GM12878 (cell line): ENCODE results near the gene TEKT2. TPM values are rescaled to one million over a fixed set of nuclear protein-coding genes. Genes with fewer than 3 reads are reported as not detected.

Experiments used
- ATAC-seq: fragments of 200-7000 bp; cut with Tn5 transposase; 3 replicates; pipeline ENCODE4 v1.9.1; 2020; ENCODE audit warnings: mild to moderate bottlenecking, moderate library complexity
- BruUV-seq: library from RNA; stranded (reverse); fragments of 400-500 nt; replicated peaks from 2 replicates; lab custom pipeline; 2021; lab: Mats Ljungman, UMichigan
- CTCF ChIA-PET: fragments of 300-600 bp; sonication (Branson Sonifier 250); formaldehyde crosslinking; extraction: SDS; loops from one replicate; lab custom pipeline; 2021; ENCODE audit warnings: inconsistent platforms; lab: Yijun Ruan, JAX
- POLR2A ChIA-PET: fragments of 350-600 bp; formaldehyde crosslinking; extraction: SDS; loops from one replicate; lab custom pipeline; 2021; ENCODE audit warnings: inconsistent platforms; lab: Charles Lee
- RAD21 ChIA-PET: fragments of 300-600 bp; sonication (Branson Sonifier 250); formaldehyde crosslinking; loops from one replicate; lab custom pipeline; 2023; ENCODE audit warnings: antibody characterized with exemption; ENCODE audit not compliant: unreplicated experiment; lab: Charles Lee
- SMC1A ChIA-PET: fragments of 300-600 bp; sonication (Branson Sonifier 250); formaldehyde crosslinking; loops from one replicate; lab custom pipeline; 2023; ENCODE audit not compliant: unreplicated experiment, uncharacterized antibody; lab: Charles Lee
- DNase-seq: peaks from one replicate; pipeline ENCODE4 v3.0.0-alpha.2; 2011; ENCODE audit warnings: low read depth, low spot score
- FAIRE-seq: peaks from 3 replicates; lab custom pipeline; 2011; peaks lifted over from hg19 to GRCh38; lab: Jason Lieb, UNC
- H2AFZ ChIP-seq: 2 replicates; pipeline ENCODE4 v1.6.0; 2011; ENCODE audit warnings: low read depth, low read length, control low read depth; ENCODE audit not compliant: control insufficient read depth
- H3K27ac ChIP-seq: 2 replicates; pipeline ENCODE4 v1.5.1; 2011; ENCODE audit warnings: control low read depth; ENCODE audit not compliant: control insufficient read depth, insufficient read depth
- H3K27me3 ChIP-seq, 2 experiments: replicated peaks in 1 of 2; 2 replicates each; pipeline versions ENCODE4 v1.6.0 to v1.6.1; 2011; ENCODE audit warnings: low read length in 1 of 2; ENCODE audit not compliant: control insufficient read depth in 2 of 2, insufficient read depth in 2 of 2
- H3K36me3 ChIP-seq, 2 experiments: 2 replicates each; pipeline ENCODE4 v1.5.1; 2011; ENCODE audit warnings: low read length in 1 of 2; ENCODE audit not compliant: control insufficient read depth in 2 of 2, insufficient read depth in 2 of 2
- H3K4me1 ChIP-seq: 2 replicates; pipeline ENCODE4 v1.6.1; 2011; ENCODE audit warnings: mild to moderate bottlenecking, low read length, moderate library complexity, mixed read lengths; ENCODE audit not compliant: control insufficient read depth, insufficient read depth
- H3K4me2 ChIP-seq: 2 replicates; pipeline ENCODE4 v1.6.0; 2011; ENCODE audit warnings: control low read depth; ENCODE audit not compliant: control insufficient read depth, insufficient read depth
- H3K4me3 ChIP-seq: fragments of 200-600 bp; sonication (generic); 2 replicates; pipeline ENCODE4 v1.5.1; 2016
- H3K79me2 ChIP-seq: 2 replicates; pipeline ENCODE4 v1.6.0; 2011; ENCODE audit warnings: low read length; ENCODE audit not compliant: control insufficient read depth, insufficient read depth
- H3K9ac ChIP-seq: 2 replicates; pipeline ENCODE4 v1.8.0; 2011; ENCODE audit warnings: low read length, control low read depth, mixed read lengths; ENCODE audit not compliant: control insufficient read depth, insufficient read depth
- H3K9me3 ChIP-seq: replicated peaks from 3 replicates; pipeline ENCODE4 v1.5.1; 2011; ENCODE audit warnings: mild to moderate bottlenecking, low read length; ENCODE audit not compliant: control insufficient read depth, insufficient read depth
- H4K20me1 ChIP-seq: 2 replicates; pipeline ENCODE4 v1.6.0; 2011; ENCODE audit not compliant: control insufficient read depth, insufficient read depth
- ASH2L ChIP-seq: fragments of 300-600, 200-600 bp; sonication (generic); IDR thresholded peaks from 2 replicates; pipeline ENCODE4 v1.6.1; 2017; ENCODE audit warnings: low read depth, mild to moderate bottlenecking, borderline replicate concordance
- BCL3 ChIP-seq: IDR thresholded peaks from 2 replicates; pipeline ENCODE4 v1.6.1; 2011; ENCODE audit warnings: borderline replicate concordance, low read depth, mild to moderate bottlenecking, moderate library complexity, low read length; ENCODE audit not compliant: insufficient read depth, poor library complexity, severe bottlenecking
- CBFB ChIP-seq: IDR thresholded peaks from 2 replicates; pipeline ENCODE4 v1.6.1; 2016; ENCODE audit warnings: antibody characterized with exemption, low read depth
- CEBPZ ChIP-seq: fragments of 150-350 bp; IDR thresholded peaks from 2 replicates; pipeline ENCODE4 v1.6.1; 2016; ENCODE audit warnings: low read depth, low read length
- DPF2 ChIP-seq: fragments of 450-650 bp; IDR thresholded peaks from 2 replicates; pipeline ENCODE4 v1.6.1; 2017; ENCODE audit warnings: mild to moderate bottlenecking
- EED ChIP-seq: sonication (generic); IDR thresholded peaks from 2 replicates; pipeline ENCODE4 v1.6.1; 2016; ENCODE audit warnings: antibody characterized with exemption, low read depth
- ELK1 ChIP-seq: IDR thresholded peaks from 2 replicates; pipeline ENCODE4 v1.6.1; 2012; ENCODE audit warnings: low read depth, low read length, improper control_type of control experiment
- FOXK2 ChIP-seq: fragments of 450-650 bp; IDR thresholded peaks from 2 replicates; pipeline ENCODE4 v1.6.1; 2017; ENCODE audit warnings: mild to moderate bottlenecking, moderate library complexity
- HCFC1 ChIP-seq: fragments of 150-350 bp; IDR thresholded peaks from 2 replicates; pipeline ENCODE4 v1.6.1; 2014; ENCODE audit warnings: low read length
- HDAC2 ChIP-seq: fragments of 200-600 bp; sonication (generic); IDR thresholded peaks from 2 replicates; pipeline ENCODE4 v1.6.1; 2017
- IRF5 ChIP-seq: fragments of 450-650 bp; IDR thresholded peaks from 2 replicates; pipeline ENCODE4 v1.6.1; 2017; ENCODE audit warnings: borderline replicate concordance
- MTA2 ChIP-seq: fragments of 450-650 bp; IDR thresholded peaks from 2 replicates; pipeline ENCODE4 v1.6.1; 2016; ENCODE audit warnings: low read depth, mild to moderate bottlenecking, moderate library complexity
- NBN ChIP-seq: fragments of 450-650 bp; IDR thresholded peaks from 2 replicates; pipeline ENCODE4 v1.6.1; 2016
- NFXL1 ChIP-seq: fragments of 450-650 bp; IDR thresholded peaks from 2 replicates; pipeline ENCODE4 v1.6.1; 2017; ENCODE audit warnings: antibody characterized with exemption, mild to moderate bottlenecking, borderline replicate concordance
- PAX8 ChIP-seq: fragments of 450-650 bp; IDR thresholded peaks from 2 replicates; pipeline ENCODE4 v1.6.1; 2017; ENCODE audit warnings: mild to moderate bottlenecking, moderate library complexity
- POLR2AphosphoS2 ChIP-seq: IDR thresholded peaks from 2 replicates; pipeline ENCODE4 v1.6.1; 2011; ENCODE audit warnings: low read depth, mild to moderate bottlenecking, low read length, improper control_type of control experiment, moderate library complexity
- POU2F2 ChIP-seq: IDR thresholded peaks from 3 replicates; pipeline ENCODE4 v1.6.1; 2011; ENCODE audit warnings: low read depth, mild to moderate bottlenecking, low read length, borderline replicate concordance
- RCOR1 ChIP-seq: conservative IDR thresholded peaks from 2 replicates; pipeline ENCODE4 v1.6.1; 2012; ENCODE audit warnings: low read depth, low read length, improper control_type of control experiment
- SMC3 ChIP-seq: IDR thresholded peaks from 2 replicates; pipeline ENCODE4 v1.6.1; 2011; ENCODE audit warnings: low read length, improper control_type of control experiment, borderline replicate concordance
- YBX1 ChIP-seq: fragments of 450-650 bp; IDR thresholded peaks from 2 replicates; pipeline ENCODE4 v1.6.1; 2016; ENCODE audit warnings: antibody characterized with exemption
- WGBS: methylation state at CpG from one replicate; pipeline ENCODE4 v1.1.6; 2016; ENCODE audit warnings: low lambda C conversion rate; ENCODE audit not compliant: insufficient replicate concordance, insufficient coverage; ENCODE audit errors: missing lambda C conversion rate; 5-methylcytosine and 5-hydroxymethylcytosine counted together
- in situ Hi-C: fragments of 300-500 bp; cut with MboI; formaldehyde crosslinking; loops from 9 replicates; pipeline ENCODE4 v1.14.3; 2018; ENCODE audit warnings: mixed read lengths
- intact Hi-C: fragments of 100-400 bp; cut with micrococcal nuclease; formaldehyde crosslinking; loops from one replicate; pipeline ENCODE4 v1.14.2; 2022; ENCODE audit not compliant: unreplicated experiment
- polyA plus RNA-seq, 11 experiments: library from polyadenylated mRNA; depleted of rRNA in 4 of 11; unstranded in 6 of 11; stranded (reverse) in 5 of 11; fragments of >200 nt; fragmentation: Nextera tagmentation in 4 of 11; fragmentation: Illumina TruSeq in 1 of 11; extraction: Ambion mirVana in 4 of 11; extraction: Trizol in 1 of 11; gene quantifications; 1 replicate in 1 of 11; 2 replicates in 10 of 11; pipeline versions ENCODE4 v1.2.1 to v1.2.3, GENCODE V29; 2011 to 2016; ENCODE audit warnings: inconsistent platforms in 2 of 11, missing spikeins in 2 of 11, low read depth in 1 of 11
- total RNA-seq, 4 experiments: library from RNA; depleted of rRNA in 3 of 4; stranded (reverse); fragments of >200 nt in 3 of 4; fragmentation: Illumina TruSeq in 1 of 4; extraction: Trizol in 1 of 4; gene quantifications; 2 replicates each; pipeline versions ENCODE4 v1.2.1 to v1.2.3, GENCODE V29; 2013 to 2021

The TEKT2 gene
- total and polyA plus RNA-seq, 10 of the 15 experiments (the other 5 are each of a cell fraction or from before 2014, with no cell fraction given), result 0.07 to 0.13 TPM; not detected in 8

- TF ChIP-seq BCL3, result no peak
- TF ChIP-seq PAX8, result no peak
- TF ChIP-seq IRF5, result no peak
- TF ChIP-seq HCFC1, result no peak
- no peak for TF ChIP-seq FOXK2
These were observed 29.9 kb upstream of the TEKT2 start (continued) for GRCh38 chr1:36053978-36054377.

GRCh38 chr1:36055706-36056105 is 28.2 kb upstream of the TEKT2 start:
- Histone ChIP-seq H3K4me3 (no peak overlapping the region), H3K36me3 (no peaks in the 10 kb centered on the region; a peak in 1 of 4 replicates), H3K27me3 (no peaks in the 10 kb centered on the region), H3K9ac (no peak overlapping the region), H3K79me2 (no peaks in the 10 kb centered on the region), H2AFZ (no peak overlapping the region), H3K4me1 (no peaks in the 10 kb centered on the region), H3K27ac (no peak overlapping the region), H3K9me3 (no peaks in the 10 kb centered on the region), H4K20me1 (no peaks in the 10 kb centered on the region), H3K4me2 (no peak overlapping the region)
- ATAC-seq (no peak), DNase-seq (no peak), FAIRE-seq (no peak)
- 97% methylated on average over 5 of the region's 5 CpGs for WGBS
- ChIA-PET RAD21 (no interaction called here), SMC1A (no interaction called here), POLR2A (no interaction called here), CTCF (no interaction called here)
- intact Hi-C loops, result no loop called here
- in situ Hi-C loops, result no loop called here
- BruUV-seq, result TSS peak; percentile 28
- TF ChIP-seq FOXK2, result no peak
- TF ChIP-seq CBFB, result no peak
- TF ChIP-seq ELK1, result no peak
- no peak for TF ChIP-seq NFXL1
- TF ChIP-seq SMC3, result no peak
- TF ChIP-seq YBX1, result no peak
- TF ChIP-seq NBN, result no peak
- TF ChIP-seq ASH2L, result no peak
- TF ChIP-seq EED, result no peak
- TF ChIP-seq POU2F2, result no peak
- TF ChIP-seq MTA2, result no peak
- TF ChIP-seq DPF2, result no peak
- TF ChIP-seq POLR2AphosphoS2, result no peak
- TF ChIP-seq CEBPZ, result no peak
- no peak for TF ChIP-seq RCOR1
- TF ChIP-seq HDAC2, result no peak
